Effector memory CD4-positive, alpha-beta T cell (primary cell): Measurements from ENCODE around the gene MOV10L1.

Experiments
- DNase-seq, 3 donors: peaks; one replicate each; pipeline ENCODE4 v3.0.0-alpha.2; 2020
- H3K27ac ChIP-seq: 2 replicates; pipeline ENCODE4 v1.7.0; 2013; ENCODE audit warnings: mild to moderate bottlenecking, low read length, moderate library complexity; ENCODE audit not compliant: insufficient read depth, poor library complexity, severe bottlenecking
- H3K27me3 ChIP-seq: replicated peaks from 2 replicates; pipeline ENCODE4 v1.7.0; 2013; ENCODE audit warnings: mild to moderate bottlenecking, low read length; ENCODE audit not compliant: insufficient read depth, control insufficient read depth, poor library complexity, severe bottlenecking
- H3K36me3 ChIP-seq: 2 replicates; pipeline ENCODE4 v1.7.0; 2013; ENCODE audit warnings: mild to moderate bottlenecking, low read length, moderate library complexity; ENCODE audit not compliant: control insufficient read depth, insufficient read depth
- H3K4me1 ChIP-seq: 2 replicates; pipeline ENCODE4 v1.7.0; 2013; ENCODE audit warnings: low read length, mild to moderate bottlenecking; ENCODE audit not compliant: control insufficient read depth, insufficient read depth, poor library complexity, severe bottlenecking
- H3K4me3 ChIP-seq: 2 replicates; pipeline ENCODE4 v1.7.0; 2013; ENCODE audit warnings: low read length, low read depth, mild to moderate bottlenecking; ENCODE audit not compliant: insufficient read depth, poor library complexity, severe bottlenecking
- H3K9me3 ChIP-seq: 2 replicates; pipeline ENCODE4 v1.7.0; 2013; ENCODE audit warnings: mild to moderate bottlenecking, low read length, moderate library complexity; ENCODE audit not compliant: control insufficient read depth

The MOV10L1 gene

DNA sequence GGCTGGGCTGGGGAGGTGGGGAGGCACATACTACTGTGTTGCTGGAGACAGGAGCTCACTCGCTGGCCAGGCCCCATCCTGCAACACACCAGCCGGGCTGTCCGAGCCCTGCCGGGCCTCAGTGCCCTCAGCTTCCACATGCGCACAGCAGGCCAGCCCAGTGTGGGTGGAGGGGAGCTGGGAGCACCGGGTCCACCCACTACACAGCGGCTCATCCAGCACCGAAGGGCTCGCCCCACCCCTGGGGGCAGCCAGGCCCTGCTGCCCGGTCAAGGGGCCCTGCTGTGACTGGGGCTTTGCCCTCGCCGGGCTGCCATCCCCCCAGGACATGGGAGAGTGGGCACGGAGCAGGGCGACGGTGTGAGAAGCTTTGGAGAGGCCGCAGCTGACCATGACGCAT is 41.0 kb upstream of the MOV10L1 start:
- Histone ChIP-seq H3K36me3 (no peaks in the 10 kb centered on the region), H3K9me3 (no peaks in the 10 kb centered on the region), H3K27ac (no peak overlapping the region), H3K4me3 (no peak overlapping the region), H3K27me3 (peaks cover 5% of the 10 kb centered on the region), H3K4me1 (peaks cover 10% of the 10 kb centered on the region)
- DNase-seq, result no peak

GRCh38 chr22:50049299-50050195 is 40.3 kb upstream of the MOV10L1 start:
- peaks cover 6% of the 10 kb centered on the region for H3K4me1 ChIP-seq
- no peak for DNase-seq
- H3K36me3 ChIP-seq, result no peaks in the 10 kb centered on the region
- H3K4me3 ChIP-seq, result no peak overlapping the region
- H3K27ac ChIP-seq, result no peak overlapping the region
- no peaks in the 10 kb centered on the region for H3K9me3 ChIP-seq
- peaks cover 5% of the 10 kb centered on the region for H3K27me3 ChIP-seq

GRCh38 chr22:50051930-50052329 is 37.9 kb upstream of the MOV10L1 start:
- no peak overlapping the region for H3K4me3 ChIP-seq
- H3K27ac ChIP-seq, result no peak overlapping the region
- peaks cover 11% of the 10 kb centered on the region for H3K27me3 ChIP-seq
- H3K9me3 ChIP-seq, result no peaks in the 10 kb centered on the region
- DNase-seq, result no peak
- no peaks in the 10 kb centered on the region for H3K36me3 ChIP-seq
- H3K4me1 ChIP-seq, result no peaks in the 10 kb centered on the region

DNA sequence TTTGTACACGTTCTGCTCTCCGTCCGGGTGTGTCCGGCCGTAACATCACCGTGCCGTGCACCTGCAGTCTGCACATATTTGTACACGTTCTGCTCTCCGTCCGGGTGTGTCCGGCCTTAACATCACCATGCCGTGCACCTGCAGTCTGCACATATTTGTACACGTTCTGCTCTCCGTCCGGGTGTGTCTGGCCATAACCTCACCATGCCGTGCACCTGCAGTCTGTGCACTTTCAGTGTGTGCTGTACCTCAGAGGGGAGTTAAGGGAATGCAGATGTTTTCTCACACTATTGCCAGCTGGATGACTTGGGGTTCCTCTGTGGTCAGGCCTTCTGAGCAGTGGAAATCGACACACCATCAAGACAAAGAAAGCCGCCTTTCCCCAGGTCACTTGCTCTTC is 35.9 kb upstream of the MOV10L1 start:
- Histone ChIP-seq H3K27me3 (peaks cover 13% of the 10 kb centered on the region), H3K9me3 (no peaks in the 10 kb centered on the region), H3K36me3 (no peaks in the 10 kb centered on the region), H3K27ac (no peak overlapping the region), H3K4me1 (no peaks in the 10 kb centered on the region), H3K4me3 (no peak overlapping the region)
- no peak for DNase-seq

DNA sequence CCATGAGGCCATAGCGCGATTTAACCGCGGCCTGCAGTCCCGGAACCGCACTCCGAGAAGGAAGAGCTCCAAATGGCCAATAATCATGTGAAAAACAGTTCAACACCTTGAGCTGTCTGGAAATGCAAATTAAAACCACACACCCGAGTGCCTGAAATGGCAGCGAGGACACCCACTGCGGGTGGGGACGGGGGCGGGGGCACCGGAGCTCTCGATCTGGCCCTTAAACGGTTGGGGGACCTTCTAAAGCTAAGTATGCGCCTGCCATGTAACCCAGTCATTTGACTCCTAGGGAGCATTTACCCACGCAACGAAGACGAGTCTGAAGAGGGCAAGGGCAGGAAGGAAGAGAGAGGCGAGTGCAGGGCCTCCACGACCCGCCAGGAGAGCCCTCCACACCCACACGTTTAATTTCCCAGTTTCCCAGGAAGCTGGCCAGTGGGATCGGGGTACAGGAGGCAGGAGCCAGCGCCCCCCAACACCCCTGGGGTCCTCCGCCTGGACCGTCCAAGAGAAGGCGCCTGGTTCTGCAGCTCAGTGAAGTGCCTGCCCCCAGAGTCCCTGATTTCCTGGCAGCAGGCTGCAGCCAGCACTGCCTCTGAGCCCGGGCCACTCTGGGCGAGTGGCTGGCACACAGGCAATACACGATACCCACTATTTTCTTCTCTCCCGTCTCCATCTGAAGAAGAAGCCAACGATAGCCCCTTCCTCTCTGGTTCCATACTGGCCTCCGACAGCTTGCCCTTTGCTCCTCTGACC is 33.4 kb upstream of the MOV10L1 start:
- H3K4me3 ChIP-seq, result no peak overlapping the region
- H3K27me3 ChIP-seq, result peaks cover 13% of the 10 kb centered on the region
- no peaks in the 10 kb centered on the region for H3K9me3 ChIP-seq
- DNase-seq, result no peak
- H3K4me1 ChIP-seq, result no peaks in the 10 kb centered on the region
- H3K36me3 ChIP-seq, result no peaks in the 10 kb centered on the region
- H3K27ac ChIP-seq, result no peak overlapping the region

GRCh38 chr22:50057278-50058060 is 32.3 kb upstream of the MOV10L1 start:
- DNase-seq, result no peak
- no peaks in the 10 kb centered on the region for H3K9me3 ChIP-seq
- no peaks in the 10 kb centered on the region for H3K4me1 ChIP-seq
- peaks cover 13% of the 10 kb centered on the region for H3K27me3 ChIP-seq
- no peak overlapping the region for H3K4me3 ChIP-seq
- no peak overlapping the region for H3K27ac ChIP-seq
- H3K36me3 ChIP-seq, result no peaks in the 10 kb centered on the region

DNA sequence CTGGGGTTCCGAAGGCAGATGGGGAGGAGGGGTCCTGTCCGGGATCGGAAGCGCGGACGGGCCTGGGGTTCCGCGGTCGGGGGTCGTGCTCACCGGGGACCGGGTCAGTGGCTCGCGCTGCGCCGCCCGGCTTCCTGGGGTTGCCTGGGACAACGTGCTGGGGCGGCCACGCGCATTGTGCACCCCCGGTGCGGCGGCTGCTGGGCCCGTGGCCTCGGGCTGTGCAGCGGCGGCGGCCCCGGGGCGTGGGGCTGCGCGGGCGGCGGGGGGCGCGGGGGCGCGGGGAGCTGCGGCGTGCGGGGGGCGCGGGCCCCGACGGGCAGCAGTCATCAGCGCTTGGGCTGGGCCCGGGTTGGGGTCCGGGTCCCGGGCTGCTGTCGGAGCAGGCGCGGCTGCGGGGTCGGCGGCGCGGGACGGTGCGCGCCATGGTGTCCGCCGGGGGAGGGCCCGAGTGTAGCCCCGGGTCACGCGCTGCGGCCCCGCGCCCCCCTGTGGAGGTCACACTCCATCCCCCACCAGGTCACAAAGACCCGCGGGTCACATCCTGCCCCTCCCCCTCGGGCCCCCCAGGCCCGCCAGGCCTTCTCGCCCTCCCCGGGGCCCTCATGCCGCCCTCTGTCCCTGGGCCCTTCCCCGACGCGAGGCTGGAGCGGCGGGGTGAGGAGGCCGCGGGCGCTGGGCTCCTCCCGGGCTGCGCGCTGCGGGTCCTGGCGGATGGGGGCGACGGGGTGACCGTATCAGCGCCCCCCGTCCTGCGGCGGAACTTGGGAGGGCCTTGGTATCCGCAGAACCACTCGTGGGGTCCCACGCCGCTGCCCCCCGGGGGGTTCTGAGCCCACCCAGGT is 31.5 kb upstream of the MOV10L1 start, which contains the start of gene TTLL8:
Gene TTLL8, minus strand, starts transcription at position 238 of the 845 bp plus-strand sequence.
- Histone ChIP-seq H3K9me3 (no peaks in the 10 kb centered on the region), H3K36me3 (no peaks in the 10 kb centered on the region), H3K27ac (no peak within 1 kb of the TSS), H3K27me3 (peaks cover 13% of the 10 kb centered on the region), H3K4me1 (no peaks in the 10 kb centered on the region), H3K4me3 (no peak within 1 kb of the TSS)
- no peak for DNase-seq

GRCh38 chr22:50058906-50059880 is 30.6 kb upstream of the MOV10L1 start:
- no peak overlapping the region for H3K4me3 ChIP-seq
- no peaks in the 10 kb centered on the region for H3K9me3 ChIP-seq
- H3K36me3 ChIP-seq, result no peaks in the 10 kb centered on the region
- DNase-seq, result no peak
- H3K27ac ChIP-seq, result no peak overlapping the region
- no peaks in the 10 kb centered on the region for H3K4me1 ChIP-seq
- H3K27me3 ChIP-seq, result peaks cover 13% of the 10 kb centered on the region
